ENCODE measurements around the gene RXFP2. TPM values are rescaled to one million over a fixed set of nuclear protein-coding genes. Genes with fewer than 3 reads are reported as not detected.

The RXFP2 gene
- total and polyA plus RNA-seq, 2 of the 8 experiments (the other 6 are each of a cell fraction or from before 2014, with no cell fraction given) = not detected

DNA sequence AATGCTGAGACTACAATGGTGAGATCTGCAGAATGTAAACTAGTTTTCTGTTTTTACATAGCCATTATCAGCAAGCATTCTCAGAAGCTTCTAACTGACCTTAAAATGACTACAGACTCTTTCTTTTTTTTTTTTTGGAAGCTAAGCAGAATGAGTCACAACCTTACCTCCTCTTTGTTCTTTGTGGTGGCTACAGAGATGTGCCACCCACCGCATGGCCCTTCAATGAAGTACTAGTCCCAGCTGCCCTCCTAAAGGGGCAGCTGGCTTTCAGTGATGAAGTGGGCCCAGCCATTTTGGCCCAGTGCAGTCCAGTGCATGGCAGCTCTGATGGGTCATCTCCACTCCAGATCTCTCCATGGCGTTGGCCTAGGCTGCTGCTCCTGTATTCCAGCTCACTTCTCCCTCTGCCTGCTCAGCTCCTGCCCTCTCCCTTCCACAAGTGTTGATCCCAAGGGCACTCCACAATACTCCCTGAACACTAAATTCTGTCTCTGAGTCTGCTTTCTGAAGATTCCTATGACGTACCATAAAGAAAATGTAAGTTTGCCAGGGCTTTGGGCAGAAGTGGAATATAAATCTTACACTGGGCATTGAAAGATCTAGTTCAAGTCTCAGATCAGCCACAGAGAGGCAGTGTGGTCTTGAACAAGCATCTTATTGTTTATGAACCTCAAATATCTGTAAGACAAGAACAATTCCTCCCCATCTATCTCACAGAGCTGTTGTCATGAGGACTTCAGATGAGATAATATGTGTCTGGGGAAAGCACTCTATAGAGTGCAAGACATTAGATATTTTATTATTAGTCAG, 85.6 kb downstream of the RXFP2 start:
- H3K4me3 ChIP-seq (ENCODE audit: extremely low read depth in 1 of 4, insufficient read depth in 2 of 4, low read depth in 3 of 4, low read length in 4 of 4) = no peak overlapping the region
- no peak overlapping the region for H3K18ac ChIP-seq (ENCODE audit: extremely low read depth, low read length)
- peak; percentile 30 to 49; a peak in 3 of 4 replicates for TF ChIP-seq RAD21 (IDR thresholded peaks at IDR 0.05 in 1 of 2, conservative IDR thresholded peaks at IDR 0.05 in 1 of 2; ENCODE audit: low read depth in 2 of 2, low read length in 2 of 2)
- TF ChIP-seq, protein P1, sequence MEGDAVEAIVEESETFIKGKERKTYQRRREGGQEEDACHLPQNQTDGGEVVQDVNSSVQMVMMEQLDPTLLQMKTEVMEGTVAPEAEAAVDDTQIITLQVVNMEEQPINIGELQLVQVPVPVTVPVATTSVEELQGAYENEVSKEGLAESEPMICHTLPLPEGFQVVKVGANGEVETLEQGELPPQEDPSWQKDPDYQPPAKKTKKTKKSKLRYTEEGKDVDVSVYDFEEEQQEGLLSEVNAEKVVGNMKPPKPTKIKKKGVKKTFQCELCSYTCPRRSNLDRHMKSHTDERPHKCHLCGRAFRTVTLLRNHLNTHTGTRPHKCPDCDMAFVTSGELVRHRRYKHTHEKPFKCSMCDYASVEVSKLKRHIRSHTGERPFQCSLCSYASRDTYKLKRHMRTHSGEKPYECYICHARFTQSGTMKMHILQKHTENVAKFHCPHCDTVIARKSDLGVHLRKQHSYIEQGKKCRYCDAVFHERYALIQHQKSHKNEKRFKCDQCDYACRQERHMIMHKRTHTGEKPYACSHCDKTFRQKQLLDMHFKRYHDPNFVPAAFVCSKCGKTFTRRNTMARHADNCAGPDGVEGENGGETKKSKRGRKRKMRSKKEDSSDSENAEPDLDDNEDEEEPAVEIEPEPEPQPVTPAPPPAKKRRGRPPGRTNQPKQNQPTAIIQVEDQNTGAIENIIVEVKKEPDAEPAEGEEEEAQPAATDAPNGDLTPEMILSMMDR (IDR thresholded peaks at IDR 0.05; ENCODE audit: control extremely low read depth in 1 of 3, insufficient read depth in 1 of 3, low read depth in 1 of 3, low read length in 3 of 3) = peak in 1 of 3 experiments; percentile 4; a peak in 1 of 4 replicates
- TF ChIP-seq KDM4A (IDR thresholded peaks at IDR 0.05; ENCODE audit: low read depth, low read length, severe bottlenecking) = no peak
- CTCF ChIA-PET (ENCODE audit: partially characterized antibody) = interaction anchor here (0.5 to 1.4 kb wide), 7 partner anchors 80 to 484 kb away, joined by 3 to 4 read pairs (median 3); no protein-coding TSS in a partner anchor
- H2BK120ac ChIP-seq (replicated peaks; ENCODE audit: low read depth, low read length) = no peak overlapping the region
- POLR2A ChIA-PET (ENCODE audit: partially characterized antibody) = no interaction called here
- no peaks in the 10 kb centered on the region for H3K23me2 ChIP-seq (ENCODE audit: low read depth, low read length)
- no peaks in the 10 kb centered on the region for H3K36me3 ChIP-seq (ENCODE audit: control insufficient read depth in 2 of 4, insufficient read depth in 4 of 4, low read length in 3 of 4)
- no peak overlapping the region for H3K27ac ChIP-seq (ENCODE audit: low read depth, low read length)
- H2BK15ac ChIP-seq (ENCODE audit: low read length) = no peak overlapping the region
- H3K9me3 ChIP-seq (ENCODE audit: insufficient read depth in 2 of 2, low read depth in 1 of 2, low read length in 1 of 2) = no peaks in the 10 kb centered on the region
- no peak overlapping the region for H2BK12ac ChIP-seq (ENCODE audit: low read depth, low read length)
- H3K4me1 ChIP-seq (replicated peaks in 1 of 4; ENCODE audit: control insufficient read depth in 3 of 4, insufficient read depth in 4 of 4, low read length in 3 of 4) = peaks cover 0 to 3% (median 0%) of the 10 kb centered on the region in 4 experiments; a peak in 2 of 7 replicates
- H3K27me3 ChIP-seq (replicated peaks in 1 of 4; ENCODE audit: control insufficient read depth in 3 of 4, extremely low read depth in 1 of 4, insufficient read depth in 3 of 4, low read length in 3 of 4) = no peaks in the 10 kb centered on the region
- peak overlapping the region; percentile 4 for H4K91ac ChIP-seq (replicated peaks; ENCODE audit: insufficient read length, low read length)
- H3K14ac ChIP-seq (ENCODE audit: insufficient read length) = no peak overlapping the region
- no peak overlapping the region for H4K5ac ChIP-seq (ENCODE audit: insufficient read length, low read depth, low read length)
- H4K20me1 ChIP-seq (replicated peaks in 1 of 2; ENCODE audit: control insufficient read depth in 1 of 2, insufficient read depth in 2 of 2, low read length in 2 of 2) = no peaks in the 10 kb centered on the region
- H2AK5ac ChIP-seq (ENCODE audit: low read depth, low read length) = no peak overlapping the region
- 93% methylated on average over 3 of the region's 3 CpGs; no CpG with 5 or more reads in 1 of the 2 experiments for WGBS, 2 experiments (ENCODE audit: extremely low coverage in 1 of 2, insufficient coverage in 1 of 2, insufficient read length in 1 of 2, insufficient replicate concordance in 2 of 2, low coverage in 1 of 2, low lambda C conversion rate in 2 of 2, missing lambda C conversion rate in 1 of 2)
- no peak overlapping the region for H2BK5ac ChIP-seq (ENCODE audit: low read depth, low read length)
- H2AFZ ChIP-seq (ENCODE audit: low read length) = peak overlapping the region; percentile 36; the same call in 1 of the 2 replicates
- 0 out of 2 replicates have a peak overlapping the region, but pooled peaks have one; percentile 22 for H2BK20ac ChIP-seq (ENCODE audit: low read length)
- H3K56ac ChIP-seq (replicated peaks; ENCODE audit: insufficient read length, low read depth, low read length) = no peak overlapping the region
- no peaks in the 10 kb centered on the region for H3K79me2 ChIP-seq (ENCODE audit: control insufficient read depth in 1 of 2, insufficient read depth in 2 of 2, low read length in 2 of 2)
- no peak overlapping the region for H3K9ac ChIP-seq (replicated peaks in 1 of 4; ENCODE audit: extremely low read depth in 1 of 4, low read depth in 3 of 4, low read length in 3 of 4)
- H4K8ac ChIP-seq (ENCODE audit: extremely low read depth, insufficient read depth, low read length) = no peak overlapping the region
- no peak for DNase-seq (ENCODE audit: low read depth in 1 of 2, low spot score in 2 of 2)
- no peak for FAIRE-seq
- H3K4ac ChIP-seq (replicated peaks; ENCODE audit: insufficient read length, low read depth, low read length) = no peak overlapping the region
- H3K23ac ChIP-seq (ENCODE audit: insufficient read length) = no peak overlapping the region
- H3K4me2 ChIP-seq (ENCODE audit: insufficient read depth in 1 of 2, low read depth in 2 of 2, low read length in 2 of 2) = no peak overlapping the region
- H3K79me1 ChIP-seq (ENCODE audit: low read depth, low read length) = no peaks in the 10 kb centered on the region
